BE2C (cell line): ENCODE measurements around the gene PKP3.
"Not testable (repeated sequence)": the region's sequence is repeated elsewhere in the genome, so short reads cannot be mapped to it uniquely, and the experiment has no call there.

Experiments used
- DNase-seq: peaks from one replicate; pipeline ENCODE4 v3.0.0-alpha.2; 2020
- H3K27me3 ChIP-seq: fragments of 250-450 bp; sonication (Bioruptor Pico); 2 replicates; pipeline ENCODE4 v1.5.1; 2020; ENCODE audit warnings: mild to moderate bottlenecking
- H3K36me3 ChIP-seq: fragments of 250-450 bp; sonication (Bioruptor Pico); 2 replicates; pipeline ENCODE4 v1.5.1; 2020; ENCODE audit warnings: mild to moderate bottlenecking
- H3K4me1 ChIP-seq: fragments of 250-450 bp; sonication (Bioruptor Pico); 2 replicates; pipeline ENCODE4 v1.5.1; 2020
- H3K4me3 ChIP-seq: 2 replicates; pipeline ENCODE4 v1.5.1; 2011; ENCODE audit warnings: low read depth, low read length
- H3K9me3 ChIP-seq: fragments of 250-450 bp; sonication (Bioruptor Pico); 2 replicates; pipeline ENCODE4 v1.5.1; 2020
- CTCF ChIP-seq: IDR thresholded peaks from 2 replicates; pipeline ENCODE4 v1.5.1; 2012; ENCODE audit warnings: mild to moderate bottlenecking, low read depth, low read length

Gene PKP3

GRCh38 chr11:420911-421321, 26.9 kb downstream of the PKP3 start:
- no peaks in the 10 kb centered on the region for H3K9me3 ChIP-seq
- DNase-seq, result no peak
- peaks cover 33% of the 10 kb centered on the region for H3K27me3 ChIP-seq
- no peak overlapping the region for H3K4me3 ChIP-seq
- no peak for TF ChIP-seq CTCF
- H3K36me3 ChIP-seq, result no peaks in the 10 kb centered on the region
- no peaks in the 10 kb centered on the region for H3K4me1 ChIP-seq

GRCh38 chr11:422249-422656, 28.2 kb downstream of the PKP3 start:
- DNase-seq, result no peak
- H3K36me3 ChIP-seq, result no peaks in the 10 kb centered on the region
- no peak overlapping the region for H3K4me3 ChIP-seq
- no peaks in the 10 kb centered on the region for H3K4me1 ChIP-seq
- peaks cover 19% of the 10 kb centered on the region for H3K27me3 ChIP-seq
- no peaks in the 10 kb centered on the region for H3K9me3 ChIP-seq
- no peak for TF ChIP-seq CTCF

- TF ChIP-seq CTCF, result no peak
- Histone ChIP-seq H3K9me3 (no peaks in the 10 kb centered on the region), H3K27me3 (peaks cover 7% of the 10 kb centered on the region; the same call in 1 of the 2 replicates), H3K4me1 (no peaks in the 10 kb centered on the region), H3K36me3 (no peaks in the 10 kb centered on the region), H3K4me3 (no peak overlapping the region)
- DNase-seq, result no peak
Observed at GRCh38 chr11:424232-424631, 30.2 kb downstream of the PKP3 start.

GRCh38 chr11:424766-425165, 30.8 kb downstream of the PKP3 start:
- not testable (repeated sequence) for DNase-seq, H3K9me3 ChIP-seq, H3K36me3 ChIP-seq, H3K27me3 ChIP-seq, H3K4me3 ChIP-seq, H3K4me1 ChIP-seq

GRCh38 chr11:425301-425700, 31.3 kb downstream of the PKP3 start:
- H3K27me3 ChIP-seq, result peaks cover 7% of the 10 kb centered on the region; the same call in 1 of the 2 replicates
- no peak for DNase-seq
- H3K4me3 ChIP-seq, result no peak overlapping the region
- TF ChIP-seq CTCF, result no peak
- H3K4me1 ChIP-seq, result no peaks in the 10 kb centered on the region
- no peaks in the 10 kb centered on the region for H3K36me3 ChIP-seq
- H3K9me3 ChIP-seq, result no peaks in the 10 kb centered on the region

GRCh38 chr11:426851-427250, 32.8 kb downstream of the PKP3 start:
- no peaks in the 10 kb centered on the region for H3K4me1 ChIP-seq
- TF ChIP-seq CTCF, result no peak
- no peaks in the 10 kb centered on the region for H3K36me3 ChIP-seq
- peak; percentile 1 for DNase-seq
- no peak overlapping the region for H3K4me3 ChIP-seq
- no peaks in the 10 kb centered on the region for H3K9me3 ChIP-seq
- H3K27me3 ChIP-seq, result peaks cover 7% of the 10 kb centered on the region; the same call in 1 of the 2 replicates

GRCh38 chr11:428295-428694, 34.3 kb downstream of the PKP3 start:
- Histone ChIP-seq H3K9me3 (no peaks in the 10 kb centered on the region), H3K36me3 (no peaks in the 10 kb centered on the region), H3K4me1 (no peaks in the 10 kb centered on the region), H3K4me3 (no peak overlapping the region), H3K27me3 (peaks cover 7% of the 10 kb centered on the region; the same call in 1 of the 2 replicates)
- TF ChIP-seq CTCF, result no peak
- DNase-seq, result no peak
